GM23338 (cell line): ENCODE measurements around the gene TBPL1.

Experiments
- CREB1 ChIP-seq: fragments of 250-450 bp; sonication (Bioruptor Pico); IDR thresholded peaks from 2 replicates; pipeline ENCODE4 v1.5.0; 2020; ENCODE audit warnings: low read depth, mild to moderate bottlenecking, moderate library complexity
- CTCF ChIP-seq, 2 experiments: fragments of 200-600 bp in 1 of 2; sonication (generic) in 1 of 2; conservative IDR thresholded peaks; 2 replicates each; pipeline versions ENCODE4 v1.5.1 to v1.6.1; 2016 to 2017; ENCODE audit warnings: antibody characterized with exemption in 2 of 2, low read depth in 2 of 2, mild to moderate bottlenecking in 2 of 2, moderate library complexity in 1 of 2
- EZH2 ChIP-seq: fragments of 200-600 bp; sonication (generic); IDR thresholded peaks from one replicate; pipeline ENCODE4 v1.8.0; 2017; ENCODE audit warnings: antibody characterized with exemption, mild to moderate bottlenecking, low read depth; ENCODE audit not compliant: unreplicated experiment
- EZH2phosphoT487 ChIP-seq: fragments of 200-600 bp; sonication (generic); IDR thresholded peaks from one replicate; pipeline ENCODE4 v1.8.1; 2018; ENCODE audit warnings: antibody characterized with exemption; ENCODE audit not compliant: unreplicated experiment
- JUNB ChIP-seq: IDR thresholded peaks from one replicate; pipeline ENCODE4 v1.6.1; 2016; ENCODE audit warnings: antibody characterized with exemption; ENCODE audit not compliant: unreplicated experiment
- NANOG ChIP-seq: IDR thresholded peaks from 2 replicates; pipeline ENCODE4 v1.6.1; 2016; ENCODE audit warnings: antibody characterized with exemption, borderline replicate concordance
- POLR2AphosphoS5 ChIP-seq: IDR thresholded peaks from 2 replicates; pipeline ENCODE4 v1.6.1; 2016; ENCODE audit warnings: antibody characterized with exemption, low read depth
- REST ChIP-seq: IDR thresholded peaks from one replicate; pipeline ENCODE4 v1.6.1; 2018; ENCODE audit warnings: antibody characterized with exemption; ENCODE audit not compliant: unreplicated experiment
- ZNF114 ChIP-seq: fragments of 250-450 bp; sonication (Bioruptor Pico); IDR thresholded peaks from 2 replicates; pipeline ENCODE4 v1.5.0; 2020; ENCODE audit warnings: mild to moderate bottlenecking, moderate library complexity
- ZNF331 ChIP-seq: fragments of 250-450 bp; sonication (Bioruptor Pico); IDR thresholded peaks from 2 replicates; pipeline ENCODE4 v1.5.0; 2020; ENCODE audit warnings: low read depth, mild to moderate bottlenecking, moderate library complexity

GRCh38 chr6:133955582-133956415 lies 2.8 kb downstream of the TBPL1 start:
- TF ChIP-seq EZH2: no peak
- no peak for TF ChIP-seq CTCF (conservative IDR thresholded peaks at IDR 0.05; ENCODE audit: low read depth in 2 of 2)
- TF ChIP-seq POLR2AphosphoS5: no peak
- no peak for TF ChIP-seq CREB1 (CRISPR knock-in tag)
- TF ChIP-seq EZH2phosphoT487: no peak
- TF ChIP-seq NANOG: no peak
- no peak for TF ChIP-seq REST
- no peak for TF ChIP-seq JUNB
- no peak for TF ChIP-seq ZNF114 (CRISPR knock-in tag)
- no peak for TF ChIP-seq ZNF331
